Tibial nerve (tissue), 4 donors: ENCODE results near the gene RNF217. TPM values are rescaled to one million over a fixed set of nuclear protein-coding genes. Genes with fewer than 3 reads are reported as not detected.
A peak's percentile ranks its signal among the peaks of the same experiment; 100 is the strongest.

Experiments used
- DNase-seq, 2 donors: peaks; one replicate each; pipeline ENCODE4 v3.0.0-alpha.2; 2019; ENCODE audit warnings: low spot score in 2 of 2
- H3K27ac ChIP-seq, 4 donors: fragments of 200-600 bp; sonication (generic) in 3 of 4; one replicate each; pipeline ENCODE4 v1.5.1; 2017 to 2019; ENCODE audit warnings: mild to moderate bottlenecking in 1 of 4
- H3K27me3 ChIP-seq, 2 donors: fragments of 200-600 bp; sonication (generic) in 1 of 2; one replicate each; pipeline versions ENCODE4 v1.5.1 to v1.6.0; 2017 to 2019
- H3K36me3 ChIP-seq, 3 donors: fragments of 200-600 bp; sonication (generic); one replicate each; pipeline ENCODE4 v1.5.1; 2018 to 2019
- H3K4me1 ChIP-seq, 4 donors: fragments of 200-600 bp; sonication (generic) in 3 of 4; one replicate each; pipeline ENCODE4 v1.5.1; 2017 to 2019
- H3K4me3 ChIP-seq, 4 donors: fragments of 200-600 bp; sonication (generic) in 3 of 4; one replicate each; pipeline ENCODE4 v1.5.1; 2017 to 2019; ENCODE audit warnings: mild to moderate bottlenecking in 1 of 4, moderate library complexity in 1 of 4
- H3K9me3 ChIP-seq, 4 donors: fragments of 200-600 bp; sonication (generic) in 3 of 4; one replicate each; pipeline ENCODE4 v1.5.1; 2017 to 2019
- CTCF ChIP-seq, 5 experiments: fragments of 200-600 bp in 3 of 5; fragments of 450-650 bp in 2 of 5; sonication (generic) in 3 of 5; IDR thresholded peaks; one replicate each; pipeline ENCODE4 v1.5.1; 2016 to 2019; ENCODE audit warnings: antibody characterized with exemption in 5 of 5, mild to moderate bottlenecking in 3 of 5, moderate library complexity in 2 of 5
- EP300 ChIP-seq, 2 donors: sonication (generic); formaldehyde crosslinking; IDR thresholded peaks; one replicate each; pipeline ENCODE4 v1.6.1; 2017; ENCODE audit warnings: antibody characterized with exemption in 2 of 2, mild to moderate bottlenecking in 1 of 2
- POLR2A ChIP-seq, 2 donors: fragments of 450-650 bp; IDR thresholded peaks; one replicate each; pipeline ENCODE4 v1.6.1; 2017; ENCODE audit warnings: antibody characterized with exemption in 2 of 2, mild to moderate bottlenecking in 2 of 2, moderate library complexity in 2 of 2
- WGBS, 2 donors: methylation state at CpG; one replicate each; pipeline ENCODE4 v1.1.5; 2018; 5-methylcytosine and 5-hydroxymethylcytosine counted together
- total RNA-seq, 4 donors: library from RNA; depleted of rRNA; stranded (reverse); fragments of >200 nt; gene quantifications; one replicate each; pipeline ENCODE4 v1.1.0, GENCODE V29; 2016

The RNF217 gene
- total RNA-seq, 4 donors from 2014 or later, result 26.7 to 40.2 (median 35.5) TPM

GRCh38 chr6:124999105-124999764 lies 37.0 kb downstream of the RNF217 start:
- Histone ChIP-seq H3K9me3 (no peaks in the 10 kb centered on the region), H3K36me3 (peaks cover 0 to 2% (median 0%) of the 10 kb centered on the region in 3 donors), H3K4me1 (peaks cover 0 to 22% (median 4%) of the 10 kb centered on the region in 4 donors), H3K27me3 (no peaks in the 10 kb centered on the region), H3K27ac (no peak overlapping the region), H3K4me3 (no peak overlapping the region)
- no peak for TF ChIP-seq EP300 (IDR thresholded peaks at IDR 0.05)
- TF ChIP-seq POLR2A (IDR thresholded peaks at IDR 0.05), result no peak
- no peak for TF ChIP-seq CTCF (IDR thresholded peaks at IDR 0.05)
- WGBS, 2 donors, result 67 to 76% methylated on average over 2 of the region's 2 CpGs
- DNase-seq, result no peak

GRCh38 chr6:125001684-125002405 lies 39.6 kb downstream of the RNF217 start:
- no peak for DNase-seq
- no peak for TF ChIP-seq CTCF (IDR thresholded peaks at IDR 0.05)
- TF ChIP-seq POLR2A (IDR thresholded peaks at IDR 0.05), result no peak
- no peak for TF ChIP-seq EP300 (IDR thresholded peaks at IDR 0.05)
- Histone ChIP-seq H3K4me3 (peak overlapping the region in 3 of 4 donors; percentile 8 to 42 (median 9)), H3K27ac (peak overlapping the region in 2 of 4 donors; percentile 44 to 51), H3K27me3 (no peaks in the 10 kb centered on the region), H3K36me3 (peaks cover 0 to 12% (median 0%) of the 10 kb centered on the region in 3 donors), H3K9me3 (peaks cover 0 to 4% (median 0%) of the 10 kb centered on the region in 4 donors), H3K4me1 (peaks cover 0 to 22% (median 4%) of the 10 kb centered on the region in 4 donors)
- 16 to 22% methylated on average over 4 of the region's 4 CpGs for WGBS, 2 donors

GRCh38 chr6:125002406-125002741 lies 40.1 kb downstream of the RNF217 start:
- 30% methylated on average over 8 of the region's 8 CpGs for WGBS, 2 donors

GRCh38 chr6:125003070-125003469 lies 40.8 kb downstream of the RNF217 start:
- Histone ChIP-seq H3K9me3 (peaks cover 0 to 4% (median 0%) of the 10 kb centered on the region in 4 donors), H3K4me1 (peaks cover 0 to 22% (median 4%) of the 10 kb centered on the region in 4 donors), H3K36me3 (peaks cover 0 to 13% (median 0%) of the 10 kb centered on the region in 3 donors), H3K27me3 (no peaks in the 10 kb centered on the region), H3K27ac (no peak overlapping the region), H3K4me3 (no peak overlapping the region)
- 91 to 92% methylated on average over 2 of the region's 2 CpGs for WGBS, 2 donors
- DNase-seq, result no peak
- TF ChIP-seq POLR2A (IDR thresholded peaks at IDR 0.05), result no peak
- TF ChIP-seq EP300 (IDR thresholded peaks at IDR 0.05), result no peak
- no peak for TF ChIP-seq CTCF (IDR thresholded peaks at IDR 0.05)

More at GRCh38 chr6:125002406-125002741, 40.1 kb downstream of the RNF217 start:
- H3K9me3 ChIP-seq, result peaks cover 0 to 4% (median 0%) of the 10 kb centered on the region in 4 donors
- TF ChIP-seq POLR2A (IDR thresholded peaks at IDR 0.05), result no peak
- no peak for TF ChIP-seq CTCF (IDR thresholded peaks at IDR 0.05)
- no peak for TF ChIP-seq EP300 (IDR thresholded peaks at IDR 0.05)
- H3K27me3 ChIP-seq, result no peaks in the 10 kb centered on the region
- peak overlapping the region in 2 of 4 donors; percentile 44 to 51 for H3K27ac ChIP-seq
- peaks cover 0 to 22% (median 4%) of the 10 kb centered on the region in 4 donors for H3K4me1 ChIP-seq
- no peak for DNase-seq
- H3K4me3 ChIP-seq, result peak overlapping the region in 3 of 4 donors; percentile 8 to 42 (median 9)
- H3K36me3 ChIP-seq, result peaks cover 0 to 13% (median 0%) of the 10 kb centered on the region in 3 donors

GRCh38 chr6:125004198-125004597 lies 42.0 kb downstream of the RNF217 start:
- no peaks in the 10 kb centered on the region for H3K27me3 ChIP-seq
- no peak overlapping the region for H3K4me3 ChIP-seq
- peaks cover 0 to 13% (median 0%) of the 10 kb centered on the region in 3 donors for H3K36me3 ChIP-seq
- TF ChIP-seq CTCF (IDR thresholded peaks at IDR 0.05) (no peak), EP300 (IDR thresholded peaks at IDR 0.05) (no peak), POLR2A (IDR thresholded peaks at IDR 0.05) (no peak)
- peaks cover 0 to 26% (median 7%) of the 10 kb centered on the region in 4 donors for H3K4me1 ChIP-seq
- DNase-seq, result no peak
- H3K9me3 ChIP-seq, result peaks cover 0 to 4% (median 0%) of the 10 kb centered on the region in 4 donors
- no peak overlapping the region for H3K27ac ChIP-seq
- WGBS, 2 donors, result 93 to 100% methylated on average over 1 of the region's 1 CpG
